AG04450 (cell line): ENCODE results near the gene PRCC. TPM values are rescaled to one million over a fixed set of nuclear protein-coding genes. Genes with fewer than 3 reads are reported as not detected.

Experiments used
- CTCF ChIA-PET: fragments of 300-600, 350-600 bp; formaldehyde crosslinking; extraction: SDS; loops from one replicate; lab custom pipeline; 2022; ENCODE audit warnings: antibody characterized with exemption, inconsistent platforms; lab: Charles Lee
- POLR2A ChIA-PET: fragments of 350-600 bp; formaldehyde crosslinking; extraction: SDS; loops from one replicate; lab custom pipeline; 2021; ENCODE audit warnings: antibody characterized with exemption, inconsistent platforms; lab: Yijun Ruan, JAX
- DNase-seq: peaks from one replicate; pipeline ENCODE4 v3.0.0-alpha.2; 2011; ENCODE audit warnings: low read depth, low spot score
- H3K27ac ChIP-seq: one replicate; pipeline ENCODE4 v1.5.1; 2012; ENCODE audit warnings: low read depth, low read length, control low read depth
- H3K27me3 ChIP-seq: one replicate; pipeline ENCODE4 v1.6.0; 2012; ENCODE audit warnings: low read length; ENCODE audit not compliant: control insufficient read depth, insufficient read depth
- H3K4me3 ChIP-seq: 2 replicates; pipeline ENCODE4 v1.5.1; 2011; ENCODE audit warnings: mild to moderate bottlenecking, low read depth, low read length, control low read depth
- H3K9me3 ChIP-seq: 2 replicates; pipeline ENCODE4 v1.5.1; 2012; ENCODE audit warnings: low read length; ENCODE audit not compliant: control insufficient read depth, insufficient read depth
- polyA plus RNA-seq: library from polyadenylated mRNA; depleted of rRNA; stranded (reverse); fragments of >200 nt; gene quantifications from 2 replicates; pipeline ENCODE4 v1.2.3, GENCODE V29; 2011
- TF ChIP-seq, protein P1 (sequence below): IDR thresholded peaks from 2 replicates; pipeline ENCODE4 v1.5.1; 2011; ENCODE audit warnings: low read depth, low read length, control low read depth, inconsistent platforms

PRCC gene
- polyA plus RNA-seq, 1 experiment, result 51.1 TPM

DNA sequence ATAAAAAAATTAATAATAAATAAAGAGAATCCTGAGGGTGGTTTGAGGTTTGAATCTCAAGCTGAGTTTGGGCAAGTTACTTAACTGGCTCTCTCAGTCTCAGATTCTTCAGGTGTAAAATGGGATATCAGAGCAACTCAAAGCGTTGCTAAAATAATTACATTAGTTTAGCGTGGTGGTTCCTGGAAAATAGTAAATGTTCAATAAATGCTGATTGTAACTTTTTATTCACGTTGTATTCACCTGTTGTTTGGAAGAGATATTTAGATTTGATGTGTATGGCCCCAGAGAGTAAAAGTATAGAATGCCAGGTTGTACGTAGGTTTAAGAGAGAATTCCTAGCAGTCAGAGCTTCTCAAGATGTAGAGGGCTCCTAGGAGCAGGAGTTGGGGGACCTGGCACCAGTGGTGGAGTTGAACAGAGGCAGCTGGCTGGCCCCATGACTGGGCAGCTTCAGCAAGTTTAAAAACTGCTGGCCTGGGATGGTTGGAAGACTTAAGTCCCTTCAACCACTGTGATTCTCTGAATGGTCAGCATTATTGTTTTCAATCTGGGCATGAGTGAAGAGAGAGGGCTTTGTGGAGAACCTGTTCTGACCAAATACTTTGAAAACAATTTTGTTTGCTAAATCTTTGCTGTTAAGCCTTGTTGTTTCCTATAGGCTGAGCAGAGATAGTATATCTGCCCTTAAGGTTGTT lies 22.4 kb downstream of the PRCC start:
- H3K4me3 ChIP-seq, result no peak overlapping the region
- POLR2A ChIA-PET, result no interaction called here
- CTCF ChIA-PET, result no interaction called here
- H3K9me3 ChIP-seq, result no peaks in the 10 kb centered on the region
- no peak overlapping the region for H3K27ac ChIP-seq
- TF ChIP-seq, protein P1, sequence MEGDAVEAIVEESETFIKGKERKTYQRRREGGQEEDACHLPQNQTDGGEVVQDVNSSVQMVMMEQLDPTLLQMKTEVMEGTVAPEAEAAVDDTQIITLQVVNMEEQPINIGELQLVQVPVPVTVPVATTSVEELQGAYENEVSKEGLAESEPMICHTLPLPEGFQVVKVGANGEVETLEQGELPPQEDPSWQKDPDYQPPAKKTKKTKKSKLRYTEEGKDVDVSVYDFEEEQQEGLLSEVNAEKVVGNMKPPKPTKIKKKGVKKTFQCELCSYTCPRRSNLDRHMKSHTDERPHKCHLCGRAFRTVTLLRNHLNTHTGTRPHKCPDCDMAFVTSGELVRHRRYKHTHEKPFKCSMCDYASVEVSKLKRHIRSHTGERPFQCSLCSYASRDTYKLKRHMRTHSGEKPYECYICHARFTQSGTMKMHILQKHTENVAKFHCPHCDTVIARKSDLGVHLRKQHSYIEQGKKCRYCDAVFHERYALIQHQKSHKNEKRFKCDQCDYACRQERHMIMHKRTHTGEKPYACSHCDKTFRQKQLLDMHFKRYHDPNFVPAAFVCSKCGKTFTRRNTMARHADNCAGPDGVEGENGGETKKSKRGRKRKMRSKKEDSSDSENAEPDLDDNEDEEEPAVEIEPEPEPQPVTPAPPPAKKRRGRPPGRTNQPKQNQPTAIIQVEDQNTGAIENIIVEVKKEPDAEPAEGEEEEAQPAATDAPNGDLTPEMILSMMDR, result no peak
- no peaks in the 10 kb centered on the region for H3K27me3 ChIP-seq
- no peak for DNase-seq

DNA sequence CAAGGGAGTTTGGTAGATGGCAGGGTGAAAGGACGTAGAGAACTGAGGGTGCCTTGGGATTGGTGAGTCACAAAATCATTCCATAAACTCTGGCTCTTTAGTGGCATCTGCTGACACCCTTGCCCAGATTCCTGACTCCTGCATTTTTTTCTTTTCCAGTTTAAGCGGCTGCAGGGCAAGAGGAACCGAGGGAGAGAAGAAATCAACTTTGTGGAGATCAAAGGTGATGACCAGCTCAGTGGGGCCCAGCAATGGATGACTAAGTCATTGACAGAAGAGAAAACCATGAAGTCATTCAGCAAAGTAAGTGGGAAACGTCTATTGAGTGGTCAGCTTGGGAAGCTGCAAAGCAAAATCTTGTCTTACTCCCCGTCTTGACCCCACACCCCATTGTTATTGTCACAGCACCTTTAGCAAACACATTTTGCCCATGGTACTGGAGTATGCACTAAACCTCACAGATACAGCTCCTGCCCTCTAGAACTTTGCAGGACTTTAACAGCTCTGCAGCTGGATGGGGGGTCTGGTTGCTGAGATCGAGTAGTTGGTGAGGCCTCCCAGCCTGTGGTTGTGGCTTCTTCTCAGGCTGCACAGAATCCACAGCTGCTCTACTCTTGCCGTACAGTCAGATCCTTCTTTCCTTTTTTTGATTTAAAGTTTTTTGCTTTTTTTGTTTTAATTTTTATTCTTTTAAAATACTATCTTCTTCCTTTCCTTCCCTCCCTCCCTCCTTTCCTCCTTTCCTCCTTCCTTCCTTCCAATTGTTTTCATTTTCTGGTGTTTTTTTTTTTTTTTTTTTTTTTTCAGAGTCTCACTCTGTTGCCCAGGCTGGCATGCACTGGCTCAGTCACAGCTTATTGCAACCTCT lies 27.4 kb downstream of the PRCC start:
- H3K4me3 ChIP-seq, result no peak overlapping the region
- CTCF ChIA-PET, result interaction anchor here (1.0 to 10.5 kb wide), 3 partner anchors 66 to 105 kb away, joined by 4 to 108 read pairs (median 21); partner anchors contain the start of genes NTRK1 and PEAR1
- no peaks in the 10 kb centered on the region for H3K27me3 ChIP-seq
- no peak for DNase-seq
- TF ChIP-seq, protein P1, result no peak
- no peak overlapping the region for H3K27ac ChIP-seq
- no peaks in the 10 kb centered on the region for H3K9me3 ChIP-seq
- POLR2A ChIA-PET, result interaction anchor here (0.8 kb wide), 1 partner anchor 26 kb away, joined by 3 read pairs; no protein-coding TSS in a partner anchor

- Histone ChIP-seq H3K9me3 (no peaks in the 10 kb centered on the region), H3K27ac (no peak overlapping the region), H3K27me3 (no peaks in the 10 kb centered on the region), H3K4me3 (no peak overlapping the region)
- POLR2A ChIA-PET, result interaction anchor here (0.8 kb wide), 1 partner anchor 27 kb away, joined by 3 read pairs; no protein-coding TSS in a partner anchor
- TF ChIP-seq, protein P1, result no peak
- CTCF ChIA-PET, result interaction anchor here (2.1 to 10.5 kb wide), 5 partner anchors 65 to 132 kb away, joined by 10 to 108 read pairs (median 21); partner anchors contain the start of genes INSRR, METTL25B, NTRK1 and PEAR1
- no peak for DNase-seq
These were observed 28.0 kb downstream of the PRCC start for GRCh38 chr1:156795374-156795733.

GRCh38 chr1:156795787-156796186 lies 28.5 kb downstream of the PRCC start:
- no peak for DNase-seq
- no peak overlapping the region for H3K27ac ChIP-seq
- no peaks in the 10 kb centered on the region for H3K27me3 ChIP-seq
- TF ChIP-seq, protein P1, result no peak
- no peak overlapping the region for H3K4me3 ChIP-seq
- ChIA-PET CTCF (interaction anchor here (1.5 to 10.5 kb wide), 10 partner anchors 8 to 131 kb away, joined by 4 to 108 read pairs (median 14); partner anchors contain the start of genes INSRR, METTL25B, NTRK1 and PEAR1), POLR2A (no interaction called here)
- no peaks in the 10 kb centered on the region for H3K9me3 ChIP-seq
